MCF 10A (cell line): Measurements from ENCODE around the gene SYNGR2. TPM values are rescaled to one million over a fixed set of nuclear protein-coding genes. Genes with fewer than 3 reads are reported as not detected.

ENCODE experiments used
- BruUV-seq: library from RNA; stranded (reverse); fragments of 400-500 nt; replicated peaks from 2 replicates; lab custom pipeline; 2021; lab: Mats Ljungman, UMichigan
- CTCF ChIA-PET: fragments of 300-600 bp; sonication (Branson Sonifier 250); formaldehyde crosslinking; extraction: SDS; loops from one replicate; lab custom pipeline; 2021; ENCODE audit warnings: antibody characterized with exemption, inconsistent platforms; lab: Yijun Ruan, JAX
- POLR2A ChIA-PET: fragments of 300-600, 350-650 bp; sonication (Branson Sonifier 250); formaldehyde crosslinking; extraction: SDS; loops from one replicate; lab custom pipeline; 2020; ENCODE audit warnings: antibody characterized with exemption, inconsistent platforms; lab: Yijun Ruan, JAX
- DNase-seq: peaks from one replicate; pipeline ENCODE4 v3.0.0-alpha.2; 2018; ENCODE audit not compliant: unreplicated experiment
- H3K27ac Mint-ChIP-seq: one replicate; pipeline ENCODE4 v1.8.0; 2022; ENCODE audit warnings: mild to moderate bottlenecking, low read depth, mixed read lengths; ENCODE audit not compliant: unreplicated experiment
- H3K27me3 Mint-ChIP-seq: one replicate; pipeline ENCODE4 v1.8.0; 2022; ENCODE audit warnings: mixed read lengths; ENCODE audit not compliant: insufficient read depth, unreplicated experiment
- H3K36me3 Mint-ChIP-seq: one replicate; pipeline ENCODE4 v1.8.0; 2022; ENCODE audit warnings: mild to moderate bottlenecking, moderate library complexity, mixed read lengths; ENCODE audit not compliant: insufficient read depth, unreplicated experiment
- H3K4me1 Mint-ChIP-seq: one replicate; pipeline ENCODE4 v1.8.0; 2022; ENCODE audit warnings: mixed read lengths; ENCODE audit not compliant: insufficient read depth, unreplicated experiment
- H3K4me3 Mint-ChIP-seq: one replicate; pipeline ENCODE4 v1.8.0; 2022; ENCODE audit warnings: mild to moderate bottlenecking, moderate library complexity, mixed read lengths; ENCODE audit not compliant: unreplicated experiment
- H3K9me3 Mint-ChIP-seq: one replicate; pipeline ENCODE4 v1.8.0; 2022; ENCODE audit warnings: mixed read lengths; ENCODE audit not compliant: unreplicated experiment
- intact Hi-C: fragments of 100-400 bp; cut with micrococcal nuclease; formaldehyde crosslinking; loops from 2 replicates; pipeline ENCODE4 v1.14.1; 2022
- total RNA-seq: library from RNA; stranded (reverse); gene quantifications from 2 replicates; pipeline ENCODE4 v1.2.3, GENCODE V29; 2022
- TF ChIP-seq, protein P1 (sequence below): fragments of 200-600 bp; IDR thresholded peaks from one replicate; pipeline ENCODE4 v1.8.0; 2022; ENCODE audit warnings: antibody characterized with exemption, mild to moderate bottlenecking; ENCODE audit not compliant: unreplicated experiment

Gene SYNGR2
- total RNA-seq, 1 experiment from 2014 or later: 52.2 TPM

DNA sequence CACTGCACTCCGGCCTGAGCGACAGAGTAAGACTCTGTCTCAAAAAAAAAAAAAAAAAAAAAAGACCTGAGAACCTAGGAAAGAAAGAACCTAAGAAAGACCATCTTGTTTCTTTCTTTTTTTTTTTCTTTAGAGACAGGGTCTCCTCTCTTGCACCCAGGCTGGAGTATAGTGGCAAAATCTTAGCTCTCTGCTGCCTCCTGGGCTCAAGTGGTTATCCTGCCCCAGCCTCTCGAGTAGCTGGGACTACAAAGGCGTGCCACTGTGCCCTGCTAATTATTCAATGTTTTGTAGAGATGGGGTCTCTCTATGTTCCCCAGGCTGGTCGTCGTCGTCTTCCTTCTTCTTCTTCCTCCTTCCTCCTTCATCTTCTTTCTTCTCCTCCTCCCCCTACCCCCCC, 37.9 kb downstream of the SYNGR2 start:
- intact Hi-C loops: no loop called here
- no TSS peak for BruUV-seq
- Mint-ChIP-seq H3K9me3 (no peaks in the 10 kb centered on the region), H3K4me3 (no peak overlapping the region), H3K36me3 (peaks cover 19% of the 10 kb centered on the region), H3K27ac (no peak overlapping the region), H3K27me3 (no peaks in the 10 kb centered on the region), H3K4me1 (no peaks in the 10 kb centered on the region)
- ChIA-PET CTCF (interaction anchor here (0.9 to 1.2 kb wide), 3 partner anchors 19 to 91 kb away, joined by 3 to 4 read pairs (median 3); partner anchors contain the start of genes AFMID and TK1), POLR2A (no interaction called here)
- TF ChIP-seq, protein P1, sequence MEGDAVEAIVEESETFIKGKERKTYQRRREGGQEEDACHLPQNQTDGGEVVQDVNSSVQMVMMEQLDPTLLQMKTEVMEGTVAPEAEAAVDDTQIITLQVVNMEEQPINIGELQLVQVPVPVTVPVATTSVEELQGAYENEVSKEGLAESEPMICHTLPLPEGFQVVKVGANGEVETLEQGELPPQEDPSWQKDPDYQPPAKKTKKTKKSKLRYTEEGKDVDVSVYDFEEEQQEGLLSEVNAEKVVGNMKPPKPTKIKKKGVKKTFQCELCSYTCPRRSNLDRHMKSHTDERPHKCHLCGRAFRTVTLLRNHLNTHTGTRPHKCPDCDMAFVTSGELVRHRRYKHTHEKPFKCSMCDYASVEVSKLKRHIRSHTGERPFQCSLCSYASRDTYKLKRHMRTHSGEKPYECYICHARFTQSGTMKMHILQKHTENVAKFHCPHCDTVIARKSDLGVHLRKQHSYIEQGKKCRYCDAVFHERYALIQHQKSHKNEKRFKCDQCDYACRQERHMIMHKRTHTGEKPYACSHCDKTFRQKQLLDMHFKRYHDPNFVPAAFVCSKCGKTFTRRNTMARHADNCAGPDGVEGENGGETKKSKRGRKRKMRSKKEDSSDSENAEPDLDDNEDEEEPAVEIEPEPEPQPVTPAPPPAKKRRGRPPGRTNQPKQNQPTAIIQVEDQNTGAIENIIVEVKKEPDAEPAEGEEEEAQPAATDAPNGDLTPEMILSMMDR: no peak
- no peak for DNase-seq

DNA sequence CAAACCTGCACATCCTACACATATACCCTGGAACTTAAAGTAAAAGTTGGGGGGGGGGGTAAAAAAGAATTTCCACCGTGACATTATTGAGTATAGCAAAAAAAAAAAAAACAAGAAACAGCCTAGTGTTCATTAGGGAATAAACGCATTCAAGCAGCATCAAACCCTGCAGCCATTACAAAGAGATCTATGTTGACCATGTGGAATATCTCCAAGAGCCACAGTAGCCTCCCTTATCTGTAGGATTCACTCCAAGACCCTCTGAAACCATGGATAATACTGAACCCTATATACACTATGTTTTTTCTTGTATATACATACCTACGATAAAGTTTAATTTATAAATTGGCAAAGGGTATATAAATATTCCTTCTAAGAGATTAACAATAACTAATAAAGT, 40.1 kb downstream of the SYNGR2 start:
- H3K9me3 Mint-ChIP-seq: no peaks in the 10 kb centered on the region
- intact Hi-C loops: no loop called here

DNA sequence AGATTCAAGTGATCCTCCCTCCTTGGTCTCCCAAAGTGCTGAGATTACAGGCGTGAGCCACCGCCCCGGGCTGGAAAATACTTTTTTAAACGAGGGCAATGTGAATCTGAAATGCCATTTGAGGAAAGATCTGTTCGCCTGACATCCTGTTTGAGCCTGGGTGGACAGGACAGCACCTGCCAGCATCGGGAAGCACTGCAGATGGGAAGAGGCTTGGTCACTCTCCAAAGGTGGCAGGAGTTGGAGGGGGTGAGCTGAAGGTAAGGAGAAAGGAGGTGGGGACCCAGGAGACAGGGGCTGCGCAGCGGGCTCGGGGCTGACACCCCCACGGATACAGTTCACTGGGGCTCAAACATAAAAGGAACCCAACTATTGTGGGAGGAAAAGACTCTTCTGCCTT, 41.7 kb downstream of the SYNGR2 start:
- no peak for DNase-seq
- BruUV-seq: no TSS peak
- TF ChIP-seq, protein P1: no peak
- Mint-ChIP-seq H3K9me3 (no peaks in the 10 kb centered on the region), H3K4me3 (no peak overlapping the region), H3K36me3 (no peaks in the 10 kb centered on the region), H3K27ac (no peak overlapping the region), H3K27me3 (no peaks in the 10 kb centered on the region), H3K4me1 (no peaks in the 10 kb centered on the region)
- intact Hi-C loops: no loop called here
- ChIA-PET POLR2A (no interaction called here), CTCF (interaction anchor here (0.6 to 1.1 kb wide), 2 partner anchors 34 to 124 kb away, joined by 3 read pairs; no protein-coding TSS in a partner anchor)

More for the DNA sequence above, 40.1 kb downstream of the SYNGR2 start:
- no peak for DNase-seq
- Mint-ChIP-seq H3K36me3 (peaks cover 6% of the 10 kb centered on the region), H3K4me3 (no peak overlapping the region), H3K27me3 (no peaks in the 10 kb centered on the region), H3K27ac (no peak overlapping the region), H3K4me1 (no peaks in the 10 kb centered on the region)
- BruUV-seq: no TSS peak
- TF ChIP-seq, protein P1: no peak
- ChIA-PET POLR2A (no interaction called here), CTCF (interaction anchor here (0.7 kb wide), 1 partner anchor 42 kb away, joined by 3 read pairs; no protein-coding TSS in a partner anchor)

DNA sequence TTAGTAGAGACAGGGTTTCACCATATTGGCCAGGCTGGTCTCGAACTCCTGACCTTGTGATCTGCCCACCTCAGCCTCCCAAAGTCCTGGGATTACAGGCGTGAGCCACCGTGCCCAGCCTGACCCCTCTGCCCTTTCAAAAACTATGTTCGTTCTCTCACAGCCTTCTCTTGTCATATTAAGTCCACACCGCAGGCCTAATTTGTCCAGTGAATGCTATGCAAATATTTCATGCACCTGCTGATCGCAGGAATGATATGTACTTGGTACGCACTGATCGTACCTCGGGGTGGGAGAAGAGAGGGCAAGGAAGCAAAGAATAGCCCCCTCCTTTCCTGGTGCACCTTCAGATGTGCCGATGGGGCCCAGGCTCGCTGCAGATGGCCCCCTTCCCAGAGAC, 42.7 kb downstream of the SYNGR2 start:
- DNase-seq: no peak
- Mint-ChIP-seq H3K9me3 (no peaks in the 10 kb centered on the region), H3K36me3 (peaks cover 5% of the 10 kb centered on the region), H3K27me3 (no peaks in the 10 kb centered on the region), H3K4me3 (no peak overlapping the region), H3K4me1 (no peaks in the 10 kb centered on the region), H3K27ac (no peak overlapping the region)
- CTCF ChIA-PET: no interaction called here
- TF ChIP-seq, protein P1: no peak
- intact Hi-C loops: no loop called here
- POLR2A ChIA-PET: no interaction called here
- BruUV-seq: no TSS peak
